ENCODE data around the gene FRMPD1.

FRMPD1 gene

GRCh38 chr9:37707748-37708147 is 57.0 kb downstream of the FRMPD1 start:
- Histone ChIP-seq H3K4me1 (no peaks in the 10 kb centered on the region), H3K9me3 (no peaks in the 10 kb centered on the region), H3K4me3 (no peak overlapping the region), H3K36me3 (replicated peaks) (no peaks in the 10 kb centered on the region), H3K27me3 (ENCODE audit: low read depth) (no peaks in the 10 kb centered on the region; the same call in 1 of the 2 replicates)
- in situ Hi-C loops (cut with MboI; ENCODE audit: low sequenced_read_pairs), result no loop called here
- no peak for DNase-seq (ENCODE audit: low spot score in 2 of 2)

DNA sequence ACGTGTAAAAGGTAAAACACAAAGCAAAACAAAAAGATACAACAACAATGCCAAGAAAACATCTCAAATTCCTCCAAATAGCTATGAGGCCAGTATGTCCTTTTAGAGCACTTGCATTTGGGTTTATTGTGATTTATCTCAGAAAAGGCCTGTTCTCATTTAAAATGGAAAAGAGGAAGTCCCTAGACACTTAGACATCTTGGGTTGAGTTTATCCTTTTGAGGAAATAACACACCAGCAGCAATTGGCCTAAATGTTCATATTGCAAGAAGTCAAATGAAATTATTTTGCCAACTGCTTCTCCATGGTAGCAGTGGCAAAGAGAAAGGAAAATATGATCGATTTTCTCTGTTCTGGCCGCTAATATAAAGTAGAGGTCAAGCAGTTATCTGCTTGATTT is 59.3 kb downstream of the FRMPD1 start:
- no peak overlapping the region for H3K4me3 ChIP-seq
- no peaks in the 10 kb centered on the region for H3K36me3 ChIP-seq (replicated peaks)
- no peak for DNase-seq (ENCODE audit: low spot score in 2 of 2)
- H3K9me3 ChIP-seq, result no peaks in the 10 kb centered on the region
- no peaks in the 10 kb centered on the region for H3K4me1 ChIP-seq
- in situ Hi-C loops (cut with MboI; ENCODE audit: low sequenced_read_pairs), result no loop called here
- H3K27me3 ChIP-seq (ENCODE audit: low read depth), result no peaks in the 10 kb centered on the region; the same call in 1 of the 2 replicates

GRCh38 chr9:37715260-37715659 is 64.5 kb downstream of the FRMPD1 start:
- no peak overlapping the region for H3K4me3 ChIP-seq
- H3K27me3 ChIP-seq (ENCODE audit: low read depth), result no peaks in the 10 kb centered on the region; the same call in 1 of the 2 replicates
- no peaks in the 10 kb centered on the region for H3K36me3 ChIP-seq (replicated peaks)
- in situ Hi-C loops (cut with MboI; ENCODE audit: low sequenced_read_pairs), result no loop called here
- H3K4me1 ChIP-seq, result no peaks in the 10 kb centered on the region
- H3K9me3 ChIP-seq, result no peaks in the 10 kb centered on the region
- DNase-seq (ENCODE audit: low spot score in 2 of 2), result no peak

- in situ Hi-C loops (cut with MboI; ENCODE audit: low sequenced_read_pairs), result no loop called here
- H3K4me3 ChIP-seq, result no peak overlapping the region
These were observed 65.3 kb downstream of the FRMPD1 start for GRCh38 chr9:37715991-37716505.

GRCh38 chr9:37719526-37719925 is 68.8 kb downstream of the FRMPD1 start:
- in situ Hi-C loops (cut with MboI; ENCODE audit: low sequenced_read_pairs), result no loop called here
- no peak for DNase-seq (ENCODE audit: low spot score in 2 of 2)
- H3K9me3 ChIP-seq, result no peaks in the 10 kb centered on the region
- H3K4me3 ChIP-seq, result no peak overlapping the region
- H3K4me1 ChIP-seq, result no peaks in the 10 kb centered on the region
- H3K27me3 ChIP-seq (ENCODE audit: low read depth), result 0 out of 2 replicates have a peak, but pooled peaks cover 2% of the 10 kb centered on the region
- no peaks in the 10 kb centered on the region for H3K36me3 ChIP-seq (replicated peaks)

More at GRCh38 chr9:37715991-37716505, 65.3 kb downstream of the FRMPD1 start:
- Histone ChIP-seq H3K27me3 (ENCODE audit: low read depth) (no peaks in the 10 kb centered on the region; the same call in 1 of the 2 replicates), H3K9me3 (no peaks in the 10 kb centered on the region), H3K4me1 (no peaks in the 10 kb centered on the region), H3K36me3 (replicated peaks) (no peaks in the 10 kb centered on the region)
- no peak for DNase-seq (ENCODE audit: low spot score in 2 of 2)

GRCh38 chr9:37727013-37727412 is 76.3 kb downstream of the FRMPD1 start:
- Histone ChIP-seq H3K27me3 (ENCODE audit: low read depth) (no peaks in the 10 kb centered on the region), H3K4me1 (no peaks in the 10 kb centered on the region), H3K9me3 (no peaks in the 10 kb centered on the region), H3K4me3 (no peak overlapping the region), H3K36me3 (replicated peaks) (no peaks in the 10 kb centered on the region)
- in situ Hi-C loops (cut with MboI; ENCODE audit: low sequenced_read_pairs), result no loop called here
- DNase-seq (ENCODE audit: low spot score in 2 of 2), result no peak

DNA sequence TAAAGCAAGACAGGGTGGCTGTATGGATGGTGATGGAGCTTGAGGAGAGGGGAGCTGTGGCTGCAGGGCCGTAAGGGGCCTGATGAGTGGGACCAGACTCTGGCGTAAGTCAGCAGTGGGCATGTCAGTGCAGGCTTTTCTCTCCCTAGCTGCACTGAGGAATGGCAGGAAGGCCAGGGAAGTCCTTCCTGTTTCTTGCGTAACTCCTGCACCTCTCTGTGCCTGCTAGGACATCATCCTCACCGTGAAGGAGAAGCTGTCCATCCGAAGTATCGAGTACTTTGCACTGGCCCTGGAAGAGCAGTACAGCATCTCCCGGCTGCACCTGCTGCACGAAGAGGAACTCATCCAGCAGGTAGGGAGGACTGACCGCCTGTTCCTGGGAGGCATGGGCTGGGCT is 78.7 kb downstream of the FRMPD1 start:
- Histone ChIP-seq H3K36me3 (replicated peaks) (no peaks in the 10 kb centered on the region), H3K9me3 (no peaks in the 10 kb centered on the region), H3K27me3 (ENCODE audit: low read depth) (no peaks in the 10 kb centered on the region), H3K4me3 (no peak overlapping the region), H3K4me1 (no peaks in the 10 kb centered on the region)
- in situ Hi-C loops (cut with MboI; ENCODE audit: low sequenced_read_pairs), result no loop called here
- no peak for DNase-seq (ENCODE audit: low spot score in 2 of 2)

- in situ Hi-C loops (cut with MboI; ENCODE audit: low sequenced_read_pairs), result no loop called here
- Histone ChIP-seq H3K27me3 (ENCODE audit: low read depth) (no peaks in the 10 kb centered on the region), H3K4me3 (no peak overlapping the region), H3K9me3 (no peaks in the 10 kb centered on the region), H3K4me1 (no peaks in the 10 kb centered on the region), H3K36me3 (replicated peaks) (no peaks in the 10 kb centered on the region)
- DNase-seq (ENCODE audit: low spot score in 2 of 2), result no peak
These were observed 79.5 kb downstream of the FRMPD1 start for GRCh38 chr9:37730256-37730655.

GRCh38 chr9:37730839-37731238 is 80.1 kb downstream of the FRMPD1 start:
- Histone ChIP-seq H3K27me3 (ENCODE audit: low read depth) (no peaks in the 10 kb centered on the region), H3K36me3 (replicated peaks) (no peaks in the 10 kb centered on the region), H3K4me3 (no peak overlapping the region), H3K4me1 (no peaks in the 10 kb centered on the region), H3K9me3 (no peaks in the 10 kb centered on the region)
- in situ Hi-C loops (cut with MboI; ENCODE audit: low sequenced_read_pairs), result no loop called here
- no peak for DNase-seq (ENCODE audit: low spot score in 2 of 2)

- no peaks in the 10 kb centered on the region for H3K9me3 ChIP-seq
- H3K4me1 ChIP-seq, result no peaks in the 10 kb centered on the region
- DNase-seq (ENCODE audit: low spot score in 2 of 2), result no peak
- no peaks in the 10 kb centered on the region for H3K36me3 ChIP-seq (replicated peaks)
- in situ Hi-C loops (cut with MboI; ENCODE audit: low sequenced_read_pairs), result no loop called here
- no peak overlapping the region for H3K4me3 ChIP-seq
- no peaks in the 10 kb centered on the region for H3K27me3 ChIP-seq (ENCODE audit: low read depth)
These were observed 81.5 kb downstream of the FRMPD1 start for GRCh38 chr9:37732086-37732741.

DNA sequence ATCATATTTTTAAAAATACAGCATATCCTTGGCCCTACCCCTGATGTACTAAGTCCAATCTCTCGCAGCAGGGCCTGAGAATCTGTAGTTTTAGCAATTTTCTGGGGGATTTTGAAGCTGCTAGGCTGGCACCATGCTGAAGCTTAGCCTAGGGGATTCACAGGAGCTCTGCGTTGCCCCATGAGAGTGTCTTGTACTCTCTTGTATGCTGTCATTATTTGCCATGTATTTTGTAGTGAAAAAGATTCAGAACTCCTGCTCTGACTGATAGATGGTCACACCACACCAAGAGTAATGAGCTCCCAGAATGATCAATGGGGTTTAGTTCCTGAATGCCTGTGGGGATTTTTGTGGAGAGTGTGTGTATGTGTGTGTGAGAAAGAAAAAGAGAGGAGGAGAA is 82.2 kb downstream of the FRMPD1 start:
- no peaks in the 10 kb centered on the region for H3K27me3 ChIP-seq (ENCODE audit: low read depth)
- in situ Hi-C loops (cut with MboI; ENCODE audit: low sequenced_read_pairs), result no loop called here

DNA sequence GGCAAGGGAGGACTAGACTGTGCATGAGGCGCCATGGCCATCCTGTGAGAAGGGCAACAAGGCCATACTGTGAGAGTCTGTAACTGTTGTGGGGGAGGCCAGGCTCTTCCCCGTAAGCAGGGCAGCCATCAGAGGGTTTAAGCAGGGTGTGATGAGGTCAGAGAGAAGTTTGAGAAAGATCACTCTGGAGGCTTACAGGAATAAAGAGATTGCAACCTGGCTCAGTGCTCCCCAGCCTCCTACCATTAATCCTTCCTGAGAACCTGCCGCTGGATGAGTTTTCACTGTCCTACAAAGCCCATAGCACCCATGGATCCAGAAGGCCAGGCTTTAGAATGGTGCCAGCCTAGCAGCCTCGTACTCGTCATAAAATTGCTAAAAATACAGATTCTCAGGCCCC is 88.5 kb downstream of the FRMPD1 start:
- H3K36me3 ChIP-seq (replicated peaks), result no peaks in the 10 kb centered on the region
- H3K4me1 ChIP-seq, result no peaks in the 10 kb centered on the region
- H3K27me3 ChIP-seq (ENCODE audit: low read depth), result no peaks in the 10 kb centered on the region
- H3K4me3 ChIP-seq, result no peak overlapping the region
- DNase-seq (ENCODE audit: low spot score in 2 of 2), result no peak
- no peaks in the 10 kb centered on the region for H3K9me3 ChIP-seq
- in situ Hi-C loops (cut with MboI; ENCODE audit: low sequenced_read_pairs), result no loop called here

More for the DNA sequence above, 82.2 kb downstream of the FRMPD1 start:
- DNase-seq (ENCODE audit: low spot score in 2 of 2), result no peak
- Histone ChIP-seq H3K4me1 (no peaks in the 10 kb centered on the region), H3K4me3 (no peak overlapping the region), H3K36me3 (replicated peaks) (no peaks in the 10 kb centered on the region), H3K9me3 (no peaks in the 10 kb centered on the region)

DNA sequence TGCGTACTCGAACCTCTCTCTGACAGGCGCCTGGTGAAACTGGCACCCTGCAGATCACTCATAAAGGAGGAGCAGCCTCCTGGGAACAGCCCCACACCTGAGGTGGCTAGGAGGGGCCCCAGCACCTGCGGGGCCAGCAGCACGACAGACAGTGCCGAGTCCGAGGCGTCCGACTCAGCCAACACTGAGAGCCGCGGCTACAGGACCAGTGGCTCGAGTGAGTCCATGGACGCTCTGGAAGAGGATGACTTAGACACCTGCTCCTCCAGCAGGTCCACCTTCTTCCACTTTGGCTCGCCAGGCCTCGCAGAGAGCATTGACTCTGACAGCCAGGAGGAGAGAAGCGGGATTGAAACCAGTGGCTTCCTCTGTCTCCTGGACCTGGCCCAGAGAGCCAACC is 89.4 kb downstream of the FRMPD1 start:
- H3K4me1 ChIP-seq, result no peaks in the 10 kb centered on the region
- no peaks in the 10 kb centered on the region for H3K9me3 ChIP-seq
- no peaks in the 10 kb centered on the region for H3K27me3 ChIP-seq (ENCODE audit: low read depth)
- no peak for DNase-seq (ENCODE audit: low spot score in 2 of 2)
- in situ Hi-C loops (cut with MboI; ENCODE audit: low sequenced_read_pairs), result no loop called here
- H3K4me3 ChIP-seq, result no peak overlapping the region
- no peaks in the 10 kb centered on the region for H3K36me3 ChIP-seq (replicated peaks)

DNA sequence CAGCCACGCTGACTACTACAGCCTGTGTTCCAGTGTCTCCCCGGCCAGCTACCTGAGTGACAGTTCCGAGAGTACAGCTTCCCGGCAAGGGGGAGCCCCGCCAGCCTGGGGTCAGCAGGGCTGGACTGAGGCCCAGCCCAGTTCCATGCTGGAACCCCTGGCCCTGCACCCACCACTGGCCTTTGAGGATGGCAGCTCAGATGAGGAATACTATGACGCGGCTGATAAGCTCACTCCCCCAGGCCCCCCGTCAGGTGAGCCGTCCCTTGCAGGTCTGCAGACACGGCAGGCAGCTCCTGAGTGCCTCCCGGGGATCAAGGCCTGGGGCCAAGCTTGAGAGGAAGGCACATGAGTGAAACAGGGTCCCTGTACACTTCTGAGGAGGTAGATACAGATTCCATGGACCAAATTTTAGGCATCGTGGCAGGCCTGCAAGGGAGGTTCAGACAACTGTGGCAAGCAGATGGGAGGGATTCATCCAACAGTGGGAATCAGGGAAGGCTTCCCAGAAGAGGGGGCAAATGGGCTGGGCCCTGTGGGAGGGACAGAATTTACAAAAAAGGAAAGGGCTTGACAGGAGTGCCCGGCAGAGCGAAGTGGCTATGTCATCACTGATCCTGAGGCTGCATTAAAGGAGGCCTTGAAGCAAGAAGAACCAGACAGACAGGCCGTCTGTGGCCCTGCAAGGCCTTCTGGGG is 90.0 kb downstream of the FRMPD1 start:
- Histone ChIP-seq H3K9me3 (no peaks in the 10 kb centered on the region), H3K4me1 (no peaks in the 10 kb centered on the region), H3K27me3 (ENCODE audit: low read depth) (no peaks in the 10 kb centered on the region), H3K36me3 (replicated peaks) (no peaks in the 10 kb centered on the region), H3K4me3 (no peak overlapping the region)
- in situ Hi-C loops (cut with MboI; ENCODE audit: low sequenced_read_pairs), result no loop called here
- no peak for DNase-seq (ENCODE audit: low spot score in 2 of 2)

Data from HAP-1 (cell line).